Nephron progenitor cell (in vitro differentiated cells): ENCODE results near the gene EXD2.
A peak's percentile ranks its signal among the peaks of the same experiment; 100 is the strongest.

Experiments
- DNase-seq: peaks from one replicate; pipeline ENCODE4 v3.0.0; 2021
- H3K27ac Mint-ChIP-seq: 2 replicates; pipeline ENCODE4 v1.8.0; 2021; ENCODE audit warnings: mild to moderate bottlenecking, moderate library complexity, mixed read lengths
- H3K27me3 Mint-ChIP-seq: 2 replicates; pipeline ENCODE4 v1.8.0; 2021; ENCODE audit warnings: mild to moderate bottlenecking, low read depth, mixed read lengths; ENCODE audit not compliant: poor library complexity
- H3K36me3 Mint-ChIP-seq: 2 replicates; pipeline ENCODE4 v1.8.0; 2021; ENCODE audit warnings: low read depth, mixed read lengths
- H3K4me1 Mint-ChIP-seq: 2 replicates; pipeline ENCODE4 v1.8.0; 2021; ENCODE audit warnings: mixed read lengths
- H3K4me3 Mint-ChIP-seq: 2 replicates; pipeline ENCODE4 v1.8.0; 2021; ENCODE audit warnings: mild to moderate bottlenecking, moderate library complexity, mixed read lengths
- H3K9me3 Mint-ChIP-seq: 2 replicates; pipeline ENCODE4 v1.8.0; 2021; ENCODE audit warnings: mild to moderate bottlenecking, moderate library complexity, mixed read lengths
- CTCF ChIP-seq: fragments of 200-600 bp; sonication (generic); IDR thresholded peaks from 2 replicates; pipeline ENCODE4 v1.5.0; 2021; ENCODE audit warnings: antibody characterized with exemption

Gene EXD2

GRCh38 chr14:69152181-69152901, 39.0 kb upstream of the EXD2 start:
- H3K4me3 Mint-ChIP-seq: peak overlapping the region; percentile 95
- no peak for DNase-seq
- peaks cover 19% of the 10 kb centered on the region for H3K27me3 Mint-ChIP-seq
- no peaks in the 10 kb centered on the region for H3K9me3 Mint-ChIP-seq
- peak overlapping the region; percentile 94 for H3K27ac Mint-ChIP-seq
- H3K36me3 Mint-ChIP-seq: peaks cover 21% of the 10 kb centered on the region
- H3K4me1 Mint-ChIP-seq: peaks cover 41% of the 10 kb centered on the region
- TF ChIP-seq CTCF: no peak

DNA sequence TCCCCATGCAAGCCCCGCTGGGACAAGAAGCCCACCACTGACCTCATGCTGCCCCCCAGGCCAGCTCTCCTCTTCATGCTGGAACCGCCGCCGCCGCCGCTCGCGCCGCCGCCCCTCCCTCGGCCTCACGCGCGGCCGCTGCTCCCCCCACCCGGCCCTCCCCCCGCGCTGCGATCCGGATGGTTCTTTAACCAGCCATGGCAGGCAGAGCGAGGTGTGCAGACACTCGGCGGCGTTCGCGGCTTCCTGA, 38.5 kb upstream of the EXD2 start, which contains the start of gene DCAF5:
Gene DCAF5, minus strand, starts transcription at position 218 of the 250 bp plus-strand sequence. Its CDS starts 141 bp downstream, at position 77.
- DNase-seq: peak; percentile 89
- Mint-ChIP-seq H3K27ac (peak within 1 kb of the TSS; percentile 94), H3K36me3 (peaks cover 16% of the 10 kb centered on the region), H3K4me3 (peak within 1 kb of the TSS; percentile 95), H3K27me3 (peaks cover 24% of the 10 kb centered on the region), H3K9me3 (no peaks in the 10 kb centered on the region), H3K4me1 (peaks cover 37% of the 10 kb centered on the region)
- no peak for TF ChIP-seq CTCF

DNA sequence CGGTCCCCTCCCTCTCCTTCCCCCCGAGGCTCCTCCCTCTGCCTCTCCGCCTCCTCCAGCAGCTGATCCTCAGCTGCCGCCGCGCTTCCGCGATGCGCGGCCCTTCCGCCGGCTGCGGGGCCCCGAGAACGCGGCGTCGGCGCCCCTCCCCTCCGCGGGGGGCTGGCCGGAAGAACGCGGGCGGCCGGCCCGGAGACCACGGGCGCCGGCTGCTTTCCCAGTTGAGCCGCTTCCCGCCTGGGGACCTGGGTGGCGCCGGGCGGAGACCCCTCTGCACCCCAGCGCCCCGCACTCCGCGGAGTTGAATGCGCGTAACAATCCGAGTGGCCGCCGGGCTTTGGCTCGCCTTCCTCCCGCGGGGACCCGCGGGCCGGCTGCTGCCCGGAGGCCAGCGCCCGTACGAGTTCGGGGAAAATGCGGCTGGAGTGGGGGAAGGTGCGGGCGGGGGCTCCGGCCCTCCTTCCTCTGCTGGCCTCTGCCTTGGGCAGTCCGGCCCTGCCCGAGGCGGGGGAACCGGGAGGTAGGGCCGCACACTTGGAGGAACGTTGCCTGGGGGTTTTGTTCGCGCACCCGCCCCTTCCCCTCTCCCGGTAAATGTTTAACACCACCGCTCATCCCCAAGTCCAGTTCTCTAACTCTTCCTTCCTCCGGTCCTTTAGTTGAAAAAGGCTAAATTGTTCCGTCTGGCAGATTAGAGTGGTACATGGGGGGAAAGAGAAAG, 38.0 kb upstream of the EXD2 start:
- Mint-ChIP-seq H3K4me3 (peak overlapping the region; percentile 95), H3K36me3 (peaks cover 13% of the 10 kb centered on the region), H3K27ac (no peak overlapping the region), H3K9me3 (no peaks in the 10 kb centered on the region), H3K4me1 (peaks cover 37% of the 10 kb centered on the region), H3K27me3 (peaks cover 27% of the 10 kb centered on the region)
- no peak for TF ChIP-seq CTCF
- no peak for DNase-seq

DNA sequence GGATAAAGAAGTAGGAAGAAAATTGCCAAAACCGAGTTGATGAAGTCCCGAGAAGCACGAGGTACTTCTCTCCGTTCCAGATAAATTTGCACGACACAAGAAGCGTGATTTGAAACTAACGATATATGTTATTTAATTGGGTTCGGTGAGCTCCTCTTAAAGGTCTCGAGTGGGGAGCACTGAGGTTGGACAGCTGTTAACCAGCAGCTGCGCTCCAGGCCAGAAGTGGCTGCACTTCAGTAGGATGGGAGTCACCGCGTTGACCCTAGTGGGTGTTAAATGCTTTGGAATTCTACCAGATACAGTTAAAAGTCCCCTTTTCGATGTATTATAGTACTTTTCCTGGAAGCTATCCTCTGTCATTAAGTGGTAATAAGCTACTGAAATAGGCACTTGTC, 37.4 kb upstream of the EXD2 start:
- Mint-ChIP-seq H3K27ac (no peak overlapping the region), H3K36me3 (peaks cover 7% of the 10 kb centered on the region), H3K4me3 (peak overlapping the region; percentile 95), H3K4me1 (peaks cover 37% of the 10 kb centered on the region), H3K27me3 (peaks cover 33% of the 10 kb centered on the region), H3K9me3 (no peaks in the 10 kb centered on the region)
- DNase-seq: peak; percentile 16
- no peak for TF ChIP-seq CTCF

GRCh38 chr14:69154779-69155178, 36.5 kb upstream of the EXD2 start:
- Mint-ChIP-seq H3K9me3 (no peaks in the 10 kb centered on the region), H3K36me3 (no peaks in the 10 kb centered on the region), H3K4me1 (peaks cover 31% of the 10 kb centered on the region), H3K4me3 (peak overlapping the region; percentile 57), H3K27ac (no peak overlapping the region), H3K27me3 (peaks cover 42% of the 10 kb centered on the region)
- TF ChIP-seq CTCF: no peak
- DNase-seq: no peak

- no peak overlapping the region for H3K27ac Mint-ChIP-seq
- no peak for DNase-seq
- H3K4me3 Mint-ChIP-seq: no peak overlapping the region
- H3K4me1 Mint-ChIP-seq: peaks cover 17% of the 10 kb centered on the region
- H3K9me3 Mint-ChIP-seq: peaks cover 6% of the 10 kb centered on the region
- TF ChIP-seq CTCF: no peak
- H3K27me3 Mint-ChIP-seq: peaks cover 46% of the 10 kb centered on the region
- no peaks in the 10 kb centered on the region for H3K36me3 Mint-ChIP-seq
Observed at GRCh38 chr14:69156224-69156623, 35.1 kb upstream of the EXD2 start.
